ENCODE results near the gene KCNQ1. TPM values are rescaled to one million over a fixed set of nuclear protein-coding genes. Genes with fewer than 3 reads are reported as not detected.

Gene KCNQ1
- total RNA-seq, 4 donors from 2014 or later = 3.2 to 12.7 (median 5.5) TPM

DNA sequence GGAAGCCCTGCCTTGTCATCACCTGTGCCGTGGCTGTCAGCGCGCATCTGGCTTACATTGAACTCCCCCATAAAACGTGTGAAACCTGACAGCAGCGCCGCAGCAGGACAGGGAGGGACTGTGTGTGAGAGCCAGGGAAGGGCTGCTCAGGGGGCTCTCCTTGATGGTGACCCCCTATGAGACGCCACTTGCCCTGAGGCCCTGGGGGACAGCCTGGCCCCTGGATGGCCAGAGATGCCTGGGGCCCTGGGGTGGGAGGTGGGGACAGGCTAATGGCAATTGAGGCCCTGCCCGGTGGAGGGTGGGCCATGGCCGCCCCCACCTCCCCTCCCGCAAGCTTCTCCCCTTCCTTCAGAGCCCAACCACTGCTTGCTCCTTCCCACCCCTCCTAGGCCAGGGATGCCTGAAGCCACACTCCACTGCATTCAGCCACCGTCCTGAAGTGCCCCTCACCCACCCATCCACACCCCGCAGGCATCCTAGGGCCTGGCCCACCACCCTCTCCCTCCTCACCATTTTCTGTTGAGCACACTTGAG, 290.3 kb downstream of the KCNQ1 start:
- TF ChIP-seq, protein P1, sequence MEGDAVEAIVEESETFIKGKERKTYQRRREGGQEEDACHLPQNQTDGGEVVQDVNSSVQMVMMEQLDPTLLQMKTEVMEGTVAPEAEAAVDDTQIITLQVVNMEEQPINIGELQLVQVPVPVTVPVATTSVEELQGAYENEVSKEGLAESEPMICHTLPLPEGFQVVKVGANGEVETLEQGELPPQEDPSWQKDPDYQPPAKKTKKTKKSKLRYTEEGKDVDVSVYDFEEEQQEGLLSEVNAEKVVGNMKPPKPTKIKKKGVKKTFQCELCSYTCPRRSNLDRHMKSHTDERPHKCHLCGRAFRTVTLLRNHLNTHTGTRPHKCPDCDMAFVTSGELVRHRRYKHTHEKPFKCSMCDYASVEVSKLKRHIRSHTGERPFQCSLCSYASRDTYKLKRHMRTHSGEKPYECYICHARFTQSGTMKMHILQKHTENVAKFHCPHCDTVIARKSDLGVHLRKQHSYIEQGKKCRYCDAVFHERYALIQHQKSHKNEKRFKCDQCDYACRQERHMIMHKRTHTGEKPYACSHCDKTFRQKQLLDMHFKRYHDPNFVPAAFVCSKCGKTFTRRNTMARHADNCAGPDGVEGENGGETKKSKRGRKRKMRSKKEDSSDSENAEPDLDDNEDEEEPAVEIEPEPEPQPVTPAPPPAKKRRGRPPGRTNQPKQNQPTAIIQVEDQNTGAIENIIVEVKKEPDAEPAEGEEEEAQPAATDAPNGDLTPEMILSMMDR (IDR thresholded peaks at IDR 0.05; ENCODE audit: low read depth) = no peak

DNA sequence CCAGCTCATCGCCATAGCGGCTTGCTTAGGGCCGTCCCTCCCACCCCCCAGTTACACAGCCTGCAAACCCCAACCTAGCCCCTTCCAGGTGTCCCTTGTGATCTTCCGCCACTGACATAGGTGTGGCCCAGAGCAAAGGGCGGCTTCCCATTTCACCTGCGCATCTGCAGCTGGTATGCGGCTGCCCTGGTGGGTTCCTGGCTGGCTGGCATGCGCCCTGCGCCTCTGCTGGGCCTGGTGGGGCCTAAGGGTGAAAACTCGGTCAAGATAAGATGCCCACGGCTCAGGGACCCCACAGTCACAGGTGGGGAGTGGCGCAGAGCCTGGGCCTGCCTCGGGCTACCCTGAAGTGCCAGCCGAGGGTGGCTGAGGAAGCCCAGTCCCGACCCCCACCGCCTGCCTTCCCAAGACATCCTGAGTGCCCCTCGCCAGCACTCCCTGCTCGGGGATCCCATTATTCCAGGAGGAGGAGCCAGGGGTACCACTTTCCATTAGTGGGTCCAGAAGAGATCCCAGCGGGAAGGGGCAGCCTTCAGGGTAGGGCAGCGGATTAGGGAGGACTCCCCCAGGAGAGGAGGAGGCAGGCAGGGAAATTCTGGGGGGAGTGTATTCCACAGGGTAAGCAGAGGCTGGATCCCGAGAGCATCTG, 291.9 kb downstream of the KCNQ1 start:
- TF ChIP-seq, protein P1 (IDR thresholded peaks at IDR 0.05; ENCODE audit: low read depth) = no peak

DNA sequence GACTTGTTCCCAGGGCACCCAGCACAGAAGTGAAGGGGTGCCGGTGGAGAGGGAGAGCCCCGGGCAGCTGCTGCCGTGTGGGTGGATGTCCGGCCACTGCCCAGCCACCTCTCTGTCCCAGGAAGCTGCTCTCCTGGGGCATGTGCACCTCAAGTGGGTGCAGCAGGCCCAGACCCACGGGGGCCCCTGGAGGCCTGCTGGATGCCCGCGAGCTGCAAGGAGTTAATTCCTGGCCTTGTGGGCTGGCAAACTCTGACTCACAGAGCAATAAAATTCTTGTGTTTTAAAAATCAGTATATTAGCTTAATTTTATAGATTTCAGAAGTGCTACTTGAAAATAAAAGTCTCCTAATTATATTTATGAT, 292.4 kb downstream of the KCNQ1 start:
- TF ChIP-seq, protein P1 (IDR thresholded peaks at IDR 0.05; ENCODE audit: low read depth) = no peak

DNA sequence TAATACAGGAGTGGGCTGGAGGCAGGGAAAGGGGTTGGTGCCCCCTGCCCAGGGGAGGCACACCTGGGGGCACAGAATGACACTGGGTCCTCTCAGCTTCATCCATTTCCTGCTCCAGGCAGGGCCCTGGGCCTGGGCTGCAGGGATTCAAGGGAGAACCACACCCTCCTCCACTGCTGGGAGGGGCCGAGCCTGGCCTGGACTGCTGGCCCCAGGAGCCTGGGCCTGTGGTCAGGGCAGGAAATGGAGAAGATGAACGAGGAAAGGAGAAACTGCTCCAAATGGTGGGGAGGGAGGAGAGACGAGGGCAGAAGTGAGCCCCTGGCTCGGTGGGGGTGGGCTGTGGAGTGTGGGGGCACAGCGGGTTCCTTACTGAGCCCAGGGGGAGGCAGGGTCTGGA, 293.1 kb downstream of the KCNQ1 start:
- TF ChIP-seq, protein P1 (IDR thresholded peaks at IDR 0.05; ENCODE audit: low read depth) = no peak

DNA sequence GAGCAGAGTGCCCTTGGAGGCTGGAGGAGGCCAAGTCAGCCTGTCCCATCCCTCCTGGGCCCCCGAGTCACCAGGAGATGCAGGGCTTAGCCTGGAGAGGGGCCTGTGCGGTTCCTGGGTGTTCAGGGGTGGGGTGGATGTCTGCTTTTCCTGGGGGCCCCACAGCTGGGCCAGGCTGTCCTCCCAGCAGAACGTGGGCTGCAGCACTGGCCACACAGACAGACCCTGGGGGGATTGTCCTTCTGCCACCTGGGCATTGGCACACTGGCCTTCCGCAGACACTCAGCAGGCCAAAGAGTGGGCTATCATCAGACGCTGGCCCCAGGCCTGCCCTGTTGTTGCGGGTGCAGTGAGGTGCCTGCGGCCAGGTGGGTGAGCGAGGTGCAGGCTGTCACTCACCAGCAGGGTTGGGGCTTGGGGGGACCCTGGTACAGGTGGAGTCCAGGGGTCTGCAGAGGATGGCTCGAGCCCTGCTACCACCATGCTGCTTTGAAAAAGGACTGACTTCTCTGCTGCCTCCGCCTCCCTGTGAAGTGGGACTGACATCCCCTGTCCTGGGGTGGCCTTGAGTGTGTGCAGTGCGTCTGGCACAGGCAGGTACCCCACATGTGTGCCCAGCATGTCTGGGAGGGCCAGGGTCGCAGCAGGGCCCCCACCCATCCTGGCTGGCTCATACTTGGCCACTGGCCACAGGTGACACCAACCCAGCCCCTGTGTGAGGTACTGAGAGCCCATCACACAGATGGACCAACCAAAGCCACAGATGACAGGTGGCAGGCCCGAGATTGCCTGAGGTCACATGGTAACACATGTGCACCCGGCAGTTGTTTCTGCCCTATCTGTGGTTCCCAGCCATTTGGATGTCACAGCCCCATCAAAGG, 294.0 kb downstream of the KCNQ1 start:
- TF ChIP-seq, protein P1 (IDR thresholded peaks at IDR 0.05; ENCODE audit: low read depth) = no peak

DNA sequence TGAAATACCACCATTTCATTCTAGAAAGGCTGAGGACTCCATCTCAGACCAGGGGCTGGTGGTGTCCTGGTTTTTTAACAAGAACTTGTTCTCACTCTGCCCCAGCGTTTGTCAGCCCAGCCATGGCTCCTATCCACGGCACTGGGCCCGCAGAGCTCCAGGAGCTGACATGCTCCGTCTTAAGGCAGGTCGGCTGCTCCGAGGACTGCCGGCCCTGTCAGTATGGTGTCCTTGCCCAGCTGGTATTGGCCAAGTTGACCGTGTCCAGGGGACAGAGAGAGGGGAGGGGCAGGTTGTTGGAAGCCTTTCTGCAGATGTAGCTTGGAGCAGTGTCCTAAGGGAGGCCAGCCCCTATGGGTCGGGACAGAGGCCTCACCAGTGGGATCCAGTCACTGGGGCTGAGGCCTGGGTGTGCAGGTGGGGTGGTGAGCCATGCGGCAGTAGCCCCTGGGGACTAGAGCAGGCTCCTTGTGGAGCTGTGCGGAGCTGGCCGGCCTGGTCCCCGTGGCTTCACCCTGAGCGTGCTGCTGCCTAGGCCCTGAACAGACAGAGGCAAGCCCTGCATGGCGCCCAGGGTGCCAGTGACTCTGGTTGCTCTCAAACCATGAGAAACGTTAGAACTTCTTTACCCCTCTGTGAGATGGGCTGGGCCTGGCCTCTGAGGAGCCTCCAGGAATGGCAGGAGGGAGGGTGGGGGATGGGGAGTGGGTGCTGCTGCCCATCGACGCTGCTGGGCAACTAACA, 294.9 kb downstream of the KCNQ1 start:
- TF ChIP-seq, protein P1 (IDR thresholded peaks at IDR 0.05; ENCODE audit: low read depth) = no peak
